ENCODE measurements around the gene VPS52. TPM values are rescaled to one million over a fixed set of nuclear protein-coding genes. Genes with fewer than 3 reads are reported as not detected.
"Not testable (repeated sequence)": the region's sequence is repeated elsewhere in the genome, so short reads cannot be mapped to it uniquely, and the experiment has no call there.

VPS52 gene
- total RNA-seq, 3 donors from 2014 or later: 51.2 to 65.4 (median 63.5) TPM

GRCh38 chr6:33235221-33235634, 36.4 kb downstream of the VPS52 start:
- Mint-ChIP-seq H3K9me3 (no peaks in the 10 kb centered on the region), H3K4me3 (no peak overlapping the region), H3K27me3 (ENCODE audit: low read depth) (peaks cover 33% of the 10 kb centered on the region), H3K4me1 (ENCODE audit: low read depth) (no peaks in the 10 kb centered on the region), H3K36me3 (ENCODE audit: insufficient read depth) (no peaks in the 10 kb centered on the region)
- ATAC-seq (no peak), DNase-seq (no peak)

GRCh38 chr6:33226503-33227120, 45.1 kb downstream of the VPS52 start:
- ATAC-seq; DNase-seq; H3K4me3 Mint-ChIP-seq; H3K4me1 Mint-ChIP-seq (ENCODE audit: low read depth); H3K36me3 Mint-ChIP-seq (ENCODE audit: insufficient read depth); H3K9me3 Mint-ChIP-seq: not testable (repeated sequence)
- peaks cover 29% of the 10 kb centered on the region for H3K27me3 Mint-ChIP-seq (ENCODE audit: low read depth)

GRCh38 chr6:33217681-33218080, 54.0 kb downstream of the VPS52 start:
- Mint-ChIP-seq H3K4me1 (ENCODE audit: low read depth) (peaks cover 16% of the 10 kb centered on the region), H3K36me3 (ENCODE audit: insufficient read depth) (no peaks in the 10 kb centered on the region), H3K4me3 (no peak overlapping the region), H3K9me3 (no peaks in the 10 kb centered on the region), H3K27me3 (ENCODE audit: low read depth) (peaks cover 48% of the 10 kb centered on the region)
- ATAC-seq (no peak), DNase-seq (no peak)

GRCh38 chr6:33217246-33217645, 54.4 kb downstream of the VPS52 start:
- H3K9me3 Mint-ChIP-seq: no peaks in the 10 kb centered on the region

GRCh38 chr6:33216117-33216649, 55.5 kb downstream of the VPS52 start:
- Mint-ChIP-seq H3K36me3 (ENCODE audit: insufficient read depth) (peaks cover 2% of the 10 kb centered on the region), H3K9me3 (no peaks in the 10 kb centered on the region), H3K27me3 (ENCODE audit: low read depth) (peaks cover 38% of the 10 kb centered on the region), H3K4me3 (no peak overlapping the region), H3K4me1 (ENCODE audit: low read depth) (peaks cover 21% of the 10 kb centered on the region)
- DNase-seq: no peak
- no peak for ATAC-seq

More at GRCh38 chr6:33217246-33217645, 54.4 kb downstream of the VPS52 start:
- Mint-ChIP-seq H3K27me3 (ENCODE audit: low read depth) (peaks cover 43% of the 10 kb centered on the region), H3K4me3 (no peak overlapping the region), H3K36me3 (ENCODE audit: insufficient read depth) (no peaks in the 10 kb centered on the region), H3K4me1 (ENCODE audit: low read depth) (peaks cover 19% of the 10 kb centered on the region)
- DNase-seq: no peak
- ATAC-seq: no peak

GRCh38 chr6:33215271-33216116, 56.2 kb downstream of the VPS52 start:
- Mint-ChIP-seq H3K4me1 (ENCODE audit: low read depth) (peaks cover 21% of the 10 kb centered on the region), H3K27me3 (ENCODE audit: low read depth) (peaks cover 37% of the 10 kb centered on the region), H3K4me3 (no peak overlapping the region), H3K36me3 (ENCODE audit: insufficient read depth) (peaks cover 8% of the 10 kb centered on the region), H3K9me3 (no peaks in the 10 kb centered on the region)
- DNase-seq (no peak), ATAC-seq (no peak)

- peaks cover 27% of the 10 kb centered on the region for H3K27me3 Mint-ChIP-seq (ENCODE audit: low read depth)
- peaks cover 30% of the 10 kb centered on the region for H3K4me1 Mint-ChIP-seq (ENCODE audit: low read depth)
- H3K36me3 Mint-ChIP-seq (ENCODE audit: insufficient read depth): peaks cover 20% of the 10 kb centered on the region
- peak overlapping the region; percentile 72 for H3K4me3 Mint-ChIP-seq
- peak in 1 of 2 donors; percentile 2 for ATAC-seq
- no peaks in the 10 kb centered on the region for H3K9me3 Mint-ChIP-seq
- no peak for DNase-seq
These were observed 57.7 kb downstream of the VPS52 start for GRCh38 chr6:33213989-33214335.

GRCh38 chr6:33213166-33213988, 58.3 kb downstream of the VPS52 start:
- Mint-ChIP-seq H3K4me1 (ENCODE audit: low read depth) (peaks cover 33% of the 10 kb centered on the region), H3K27me3 (ENCODE audit: low read depth) (peaks cover 22% of the 10 kb centered on the region), H3K36me3 (ENCODE audit: insufficient read depth) (peaks cover 20% of the 10 kb centered on the region), H3K9me3 (no peaks in the 10 kb centered on the region), H3K4me3 (peak overlapping the region; percentile 72)
- peak; percentile 27 to 42 for ATAC-seq
- DNase-seq: no peak

- Mint-ChIP-seq H3K9me3 (no peaks in the 10 kb centered on the region), H3K4me3 (peak overlapping the region; percentile 72), H3K36me3 (ENCODE audit: insufficient read depth) (peaks cover 20% of the 10 kb centered on the region), H3K4me1 (ENCODE audit: low read depth) (peaks cover 34% of the 10 kb centered on the region), H3K27me3 (ENCODE audit: low read depth) (peaks cover 17% of the 10 kb centered on the region)
- no peak for DNase-seq
- ATAC-seq: no peak
These were observed 58.9 kb downstream of the VPS52 start for GRCh38 chr6:33212857-33213165.

GRCh38 chr6:33211666-33212422, 59.8 kb downstream of the VPS52 start:
- DNase-seq: no peak
- Mint-ChIP-seq H3K4me1 (ENCODE audit: low read depth) (peaks cover 35% of the 10 kb centered on the region), H3K9me3 (no peaks in the 10 kb centered on the region), H3K36me3 (ENCODE audit: insufficient read depth) (peaks cover 20% of the 10 kb centered on the region), H3K27me3 (ENCODE audit: low read depth) (peaks cover 17% of the 10 kb centered on the region), H3K4me3 (no peak overlapping the region)
- ATAC-seq: no peak

GRCh38 chr6:33211136-33211535, 60.5 kb downstream of the VPS52 start:
- DNase-seq: no peak
- Mint-ChIP-seq H3K9me3 (no peaks in the 10 kb centered on the region), H3K36me3 (ENCODE audit: insufficient read depth) (peaks cover 20% of the 10 kb centered on the region), H3K4me3 (no peak overlapping the region), H3K27me3 (ENCODE audit: low read depth) (peaks cover 15% of the 10 kb centered on the region), H3K4me1 (ENCODE audit: low read depth) (peaks cover 39% of the 10 kb centered on the region)
- ATAC-seq: no peak

GRCh38 chr6:33209856-33210255, 61.8 kb downstream of the VPS52 start:
- Mint-ChIP-seq H3K9me3 (no peaks in the 10 kb centered on the region), H3K36me3 (ENCODE audit: insufficient read depth) (peaks cover 21% of the 10 kb centered on the region), H3K4me3 (peak overlapping the region; percentile 86), H3K27me3 (ENCODE audit: low read depth) (peaks cover 11% of the 10 kb centered on the region), H3K4me1 (ENCODE audit: low read depth) (peaks cover 52% of the 10 kb centered on the region)
- DNase-seq (no peak), ATAC-seq (no peak)

GRCh38 chr6:33208091-33208967, 63.3 kb downstream of the VPS52 start, which contains the start of gene RING1:
RING1 (plus strand) TSS chr6:33208500; CDS start chr6:33208823, 323 bp downstream.
- ATAC-seq (peak; percentile 48 to 59), DNase-seq (peak; percentile 86)
- Mint-ChIP-seq H3K9me3 (no peaks in the 10 kb centered on the region), H3K4me1 (ENCODE audit: low read depth) (peaks cover 53% of the 10 kb centered on the region), H3K27me3 (ENCODE audit: low read depth) (peaks cover 6% of the 10 kb centered on the region), H3K4me3 (peak within 1 kb of the TSS; percentile 86), H3K36me3 (ENCODE audit: insufficient read depth) (peaks cover 28% of the 10 kb centered on the region)

All from activated T-cell treated with anti-CD3 and anti-CD28 coated beads, Interleukin-2, amount 50 U/mL, for 4 hours (primary cell).